Activated naive CD4-positive, alpha-beta T cell treated with anti-CD3 and anti-CD28 coated beads for 36 hours (primary cell): ENCODE results near the gene SLC7A14. TPM values are rescaled to one million over a fixed set of nuclear protein-coding genes. Genes with fewer than 3 reads are reported as not detected.

Source experiments
- CTCF ChIA-PET: fragments of 350-600 bp; sonication (Branson Sonifier 250); formaldehyde crosslinking; loops from one replicate; lab custom pipeline; 2021; ENCODE audit warnings: antibody characterized with exemption; lab: Charles Lee
- DNase-seq: peaks from one replicate; pipeline ENCODE4 v3.0.0-alpha.2; 2020
- H3K27ac Mint-ChIP-seq: one replicate; pipeline ENCODE4 v1.8.0; 2021; ENCODE audit warnings: mild to moderate bottlenecking, mixed read lengths
- H3K27me3 Mint-ChIP-seq: one replicate; pipeline ENCODE4 v1.8.0; 2021; ENCODE audit warnings: low read depth, mixed read lengths
- H3K36me3 Mint-ChIP-seq: one replicate; pipeline ENCODE4 v1.8.0; 2021; ENCODE audit warnings: low read depth, mixed read lengths
- H3K4me1 Mint-ChIP-seq: one replicate; pipeline ENCODE4 v1.8.0; 2021; ENCODE audit warnings: low read depth, mixed read lengths
- H3K4me3 Mint-ChIP-seq: one replicate; pipeline ENCODE4 v1.8.0; 2021; ENCODE audit warnings: mild to moderate bottlenecking, moderate library complexity, mixed read lengths
- H3K9me3 Mint-ChIP-seq: one replicate; pipeline ENCODE4 v1.8.0; 2021; ENCODE audit warnings: mixed read lengths
- intact Hi-C: fragments of 100-400 bp; cut with micrococcal nuclease; formaldehyde crosslinking; loops from one replicate; pipeline ENCODE4 v1.15.1; 2023
- total RNA-seq, 2 experiments: library from RNA; stranded (reverse); gene quantifications; one replicate each; pipeline ENCODE4 v1.2.3, GENCODE V29; 2021

The SLC7A14 gene
- total RNA-seq, 2 experiments from 2014 or later: not detected

GRCh38 chr3:170502297-170502696 is 83.6 kb downstream of the SLC7A14 start:
- Mint-ChIP-seq H3K9me3 (no peaks in the 10 kb centered on the region), H3K4me3 (no peak overlapping the region), H3K4me1 (no peaks in the 10 kb centered on the region), H3K36me3 (no peaks in the 10 kb centered on the region), H3K27ac (no peak overlapping the region), H3K27me3 (peaks cover 4% of the 10 kb centered on the region)
- DNase-seq: no peak
- CTCF ChIA-PET: interaction anchor here (1.2 kb wide), 1 partner anchor 309 kb away, joined by 3 read pairs; no protein-coding TSS in a partner anchor
- intact Hi-C loops: no loop called here

- H3K27me3 Mint-ChIP-seq: no peaks in the 10 kb centered on the region
- intact Hi-C loops: no loop called here
- H3K4me3 Mint-ChIP-seq: no peak overlapping the region
- H3K4me1 Mint-ChIP-seq: no peaks in the 10 kb centered on the region
- no peaks in the 10 kb centered on the region for H3K9me3 Mint-ChIP-seq
- H3K36me3 Mint-ChIP-seq: no peaks in the 10 kb centered on the region
- CTCF ChIA-PET: interaction anchor here (1.2 kb wide), 1 partner anchor 310 kb away, joined by 3 read pairs; no protein-coding TSS in a partner anchor
- H3K27ac Mint-ChIP-seq: no peak overlapping the region
- no peak for DNase-seq
These were observed 84.9 kb downstream of the SLC7A14 start for GRCh38 chr3:170500995-170501394.

GRCh38 chr3:170500462-170500861 is 85.4 kb downstream of the SLC7A14 start:
- H3K36me3 Mint-ChIP-seq: no peaks in the 10 kb centered on the region

GRCh38 chr3:170499562-170500156 is 86.2 kb downstream of the SLC7A14 start:
- intact Hi-C loops: loop anchor here (1.0 to 2.0 kb wide), 2 partner anchors 85 to 189 kb away; no protein-coding TSS in a partner anchor
- peak; percentile 39 for DNase-seq

More at GRCh38 chr3:170500462-170500861, 85.4 kb downstream of the SLC7A14 start:
- Mint-ChIP-seq H3K4me1 (no peaks in the 10 kb centered on the region), H3K9me3 (no peaks in the 10 kb centered on the region), H3K27me3 (peaks cover 3% of the 10 kb centered on the region), H3K27ac (no peak overlapping the region), H3K4me3 (no peak overlapping the region)
- CTCF ChIA-PET: interaction anchor here (0.7 to 1.5 kb wide), 3 partner anchors 28 to 311 kb away, joined by 3 to 7 read pairs (median 3); no protein-coding TSS in a partner anchor
- DNase-seq: no peak
- intact Hi-C loops: no loop called here

GRCh38 chr3:170497207-170498095 is 88.4 kb downstream of the SLC7A14 start:
- Mint-ChIP-seq H3K4me3 (no peak overlapping the region), H3K4me1 (no peaks in the 10 kb centered on the region), H3K27me3 (peaks cover 3% of the 10 kb centered on the region), H3K36me3 (no peaks in the 10 kb centered on the region), H3K9me3 (no peaks in the 10 kb centered on the region), H3K27ac (no peak overlapping the region)
- intact Hi-C loops: loop anchor here (2.0 kb wide), 1 partner anchor 187 kb away; no protein-coding TSS in a partner anchor
- CTCF ChIA-PET: interaction anchor here (1.0 to 1.4 kb wide), 3 partner anchors 84 to 312 kb away, joined by 3 to 8 read pairs (median 3); no protein-coding TSS in a partner anchor
- DNase-seq: no peak

More at GRCh38 chr3:170499562-170500156, 86.2 kb downstream of the SLC7A14 start:
- Mint-ChIP-seq H3K27me3 (peaks cover 3% of the 10 kb centered on the region), H3K9me3 (no peaks in the 10 kb centered on the region), H3K4me1 (no peaks in the 10 kb centered on the region), H3K36me3 (no peaks in the 10 kb centered on the region), H3K27ac (no peak overlapping the region), H3K4me3 (no peak overlapping the region)
- CTCF ChIA-PET: interaction anchor here (0.6 to 1.5 kb wide), 4 partner anchors 29 to 593 kb away, joined by 3 to 7 read pairs (median 3); no protein-coding TSS in a partner anchor

GRCh38 chr3:170496868-170497140 is 89.1 kb downstream of the SLC7A14 start:
- no peak for DNase-seq
- no peaks in the 10 kb centered on the region for H3K36me3 Mint-ChIP-seq
- peaks cover 3% of the 10 kb centered on the region for H3K27me3 Mint-ChIP-seq
- CTCF ChIA-PET: interaction anchor here (1.2 to 1.4 kb wide), 3 partner anchors 83 to 314 kb away, joined by 3 to 8 read pairs (median 4); no protein-coding TSS in a partner anchor
- intact Hi-C loops: no loop called here
- H3K4me3 Mint-ChIP-seq: no peak overlapping the region
- H3K9me3 Mint-ChIP-seq: no peaks in the 10 kb centered on the region
- H3K27ac Mint-ChIP-seq: no peak overlapping the region
- no peaks in the 10 kb centered on the region for H3K4me1 Mint-ChIP-seq

- no peaks in the 10 kb centered on the region for H3K9me3 Mint-ChIP-seq
- no peak overlapping the region for H3K4me3 Mint-ChIP-seq
- H3K27ac Mint-ChIP-seq: no peak overlapping the region
- CTCF ChIA-PET: interaction anchor here (0.7 to 1.4 kb wide), 4 partner anchors 36 to 315 kb away, joined by 3 to 8 read pairs (median 4); no protein-coding TSS in a partner anchor
- H3K36me3 Mint-ChIP-seq: no peaks in the 10 kb centered on the region
- H3K4me1 Mint-ChIP-seq: no peaks in the 10 kb centered on the region
- peaks cover 3% of the 10 kb centered on the region for H3K27me3 Mint-ChIP-seq
- intact Hi-C loops: no loop called here
- no peak for DNase-seq
These were observed 89.6 kb downstream of the SLC7A14 start for GRCh38 chr3:170496026-170496867.

- Mint-ChIP-seq H3K36me3 (no peaks in the 10 kb centered on the region), H3K9me3 (no peaks in the 10 kb centered on the region), H3K27ac (no peak overlapping the region), H3K4me1 (no peaks in the 10 kb centered on the region), H3K4me3 (no peak overlapping the region), H3K27me3 (peaks cover 3% of the 10 kb centered on the region)
- DNase-seq: no peak
- CTCF ChIA-PET: no interaction called here
- intact Hi-C loops: no loop called here
These were observed 91.1 kb downstream of the SLC7A14 start for GRCh38 chr3:170494766-170495165.

- Mint-ChIP-seq H3K4me3 (no peak overlapping the region), H3K4me1 (no peaks in the 10 kb centered on the region), H3K27ac (no peak overlapping the region), H3K27me3 (peaks cover 3% of the 10 kb centered on the region), H3K36me3 (no peaks in the 10 kb centered on the region), H3K9me3 (no peaks in the 10 kb centered on the region)
- CTCF ChIA-PET: interaction anchor here (0.6 to 0.7 kb wide), 2 partner anchors 270 to 630 kb away, joined by 3 read pairs; no protein-coding TSS in a partner anchor
- DNase-seq: no peak
- intact Hi-C loops: no loop called here
These were observed 92.1 kb downstream of the SLC7A14 start for GRCh38 chr3:170493712-170494182.

GRCh38 chr3:170491901-170492300 is 94.0 kb downstream of the SLC7A14 start:
- CTCF ChIA-PET: no interaction called here
- no peak overlapping the region for H3K4me3 Mint-ChIP-seq
- H3K27ac Mint-ChIP-seq: no peak overlapping the region
- H3K9me3 Mint-ChIP-seq: no peaks in the 10 kb centered on the region
- peaks cover 3% of the 10 kb centered on the region for H3K27me3 Mint-ChIP-seq
- intact Hi-C loops: no loop called here
- H3K36me3 Mint-ChIP-seq: no peaks in the 10 kb centered on the region
- DNase-seq: no peak
- no peaks in the 10 kb centered on the region for H3K4me1 Mint-ChIP-seq

GRCh38 chr3:170490828-170491560 is 94.9 kb downstream of the SLC7A14 start:
- CTCF ChIA-PET: no interaction called here
- Mint-ChIP-seq H3K9me3 (no peaks in the 10 kb centered on the region), H3K4me3 (no peak overlapping the region), H3K27me3 (peaks cover 3% of the 10 kb centered on the region), H3K4me1 (no peaks in the 10 kb centered on the region), H3K27ac (no peak overlapping the region), H3K36me3 (no peaks in the 10 kb centered on the region)
- intact Hi-C loops: no loop called here
- DNase-seq: no peak
